HG03354 (cell line): Measurements from ENCODE around the gene MAD1L1.
"Not testable (repeated sequence)": the region's sequence is repeated elsewhere in the genome, so short reads cannot be mapped to it uniquely, and the experiment has no call there.

ENCODE experiments used
- ATAC-seq: cut with Tn5 transposase; IDR thresholded peaks from one replicate; pipeline ENCODE4 v1.9.1; 2021; ENCODE audit warnings: mild to moderate bottlenecking; ENCODE audit not compliant: unreplicated experiment, poor library complexity, severe bottlenecking

Gene MAD1L1

DNA sequence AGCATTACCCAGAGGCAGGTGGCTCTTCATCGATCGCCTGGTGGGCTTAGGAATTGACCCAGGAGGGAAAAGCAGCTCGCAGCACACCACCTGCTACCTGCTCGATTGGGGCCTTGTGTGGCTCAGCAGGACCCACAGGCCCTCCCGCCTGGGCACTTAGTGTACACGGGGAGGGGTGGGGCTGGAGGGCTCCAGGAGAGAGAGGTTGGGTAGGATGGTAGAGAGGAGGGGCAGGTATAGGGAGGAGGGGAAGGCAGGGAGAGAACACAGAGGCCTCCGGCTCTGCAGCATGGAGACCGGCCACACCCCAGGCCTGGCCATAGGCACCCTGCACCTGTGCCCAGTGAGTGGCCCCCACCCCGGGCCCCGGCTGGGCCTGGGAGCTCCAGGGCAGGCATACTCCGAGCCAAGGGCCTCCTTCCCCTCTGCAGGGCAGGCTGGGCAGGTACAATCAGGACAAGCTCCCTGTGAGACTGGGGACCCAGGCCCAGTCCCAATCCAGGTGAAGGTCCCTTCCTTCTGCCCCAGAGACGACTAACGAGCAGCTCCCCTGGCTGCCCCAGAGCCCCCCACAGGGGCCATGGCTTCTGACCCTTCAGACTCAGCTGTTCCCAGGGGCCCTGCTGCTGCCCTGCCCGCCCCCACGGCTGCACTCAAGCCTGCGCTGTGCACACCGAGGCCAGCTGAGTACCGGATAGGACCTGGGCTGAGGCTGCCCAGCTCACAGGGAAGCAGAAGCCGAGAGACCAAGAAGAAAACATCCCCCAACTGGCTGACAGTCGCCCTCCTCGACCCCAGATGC lies 358.0 kb downstream of the MAD1L1 start:
- ATAC-seq: not testable (repeated sequence)

GRCh38 chr7:1873857-1874589 lies 358.7 kb downstream of the MAD1L1 start:
- ATAC-seq: no peak

- ATAC-seq: no peak
Observed at GRCh38 chr7:1873421-1873820, 359.3 kb downstream of the MAD1L1 start.

GRCh38 chr7:1873070-1873405 lies 359.7 kb downstream of the MAD1L1 start:
- ATAC-seq: no peak

GRCh38 chr7:1872191-1873069 lies 360.3 kb downstream of the MAD1L1 start:
- ATAC-seq: no peak

DNA sequence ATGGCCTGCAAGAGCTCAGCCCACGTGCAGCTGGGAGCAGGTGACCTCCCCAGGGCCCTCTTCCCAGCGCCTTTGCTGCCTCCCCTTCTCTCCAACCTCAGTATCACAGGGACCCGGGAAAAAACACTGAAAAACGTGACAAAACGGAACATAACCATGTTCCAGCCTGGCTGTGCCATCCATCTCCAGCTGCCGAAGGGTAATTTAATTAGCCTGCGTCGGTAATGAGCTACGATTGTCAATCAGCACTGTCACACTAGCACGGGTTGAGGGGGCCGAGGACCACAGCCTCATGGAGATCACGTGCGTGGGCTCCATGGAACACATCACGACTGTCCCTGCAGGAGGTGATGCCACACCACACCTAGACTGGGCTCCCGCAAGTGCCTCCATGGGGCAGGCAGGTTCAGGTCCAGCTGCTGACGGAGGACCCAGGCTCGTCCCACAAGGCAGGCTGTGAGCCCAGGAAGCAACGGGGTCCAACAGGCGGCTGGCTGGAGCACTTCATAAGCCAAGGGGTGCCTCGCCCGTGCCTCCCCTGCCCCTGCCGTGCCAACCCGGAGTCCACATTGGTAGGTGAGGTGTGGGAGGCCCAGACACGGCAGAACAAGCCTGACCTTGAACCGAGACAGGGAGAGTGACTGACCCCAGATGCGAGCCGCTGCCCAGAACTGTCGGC lies 363.2 kb downstream of the MAD1L1 start:
- no peak for ATAC-seq

GRCh38 chr7:1868516-1869165 lies 364.1 kb downstream of the MAD1L1 start:
- ATAC-seq: no peak

DNA sequence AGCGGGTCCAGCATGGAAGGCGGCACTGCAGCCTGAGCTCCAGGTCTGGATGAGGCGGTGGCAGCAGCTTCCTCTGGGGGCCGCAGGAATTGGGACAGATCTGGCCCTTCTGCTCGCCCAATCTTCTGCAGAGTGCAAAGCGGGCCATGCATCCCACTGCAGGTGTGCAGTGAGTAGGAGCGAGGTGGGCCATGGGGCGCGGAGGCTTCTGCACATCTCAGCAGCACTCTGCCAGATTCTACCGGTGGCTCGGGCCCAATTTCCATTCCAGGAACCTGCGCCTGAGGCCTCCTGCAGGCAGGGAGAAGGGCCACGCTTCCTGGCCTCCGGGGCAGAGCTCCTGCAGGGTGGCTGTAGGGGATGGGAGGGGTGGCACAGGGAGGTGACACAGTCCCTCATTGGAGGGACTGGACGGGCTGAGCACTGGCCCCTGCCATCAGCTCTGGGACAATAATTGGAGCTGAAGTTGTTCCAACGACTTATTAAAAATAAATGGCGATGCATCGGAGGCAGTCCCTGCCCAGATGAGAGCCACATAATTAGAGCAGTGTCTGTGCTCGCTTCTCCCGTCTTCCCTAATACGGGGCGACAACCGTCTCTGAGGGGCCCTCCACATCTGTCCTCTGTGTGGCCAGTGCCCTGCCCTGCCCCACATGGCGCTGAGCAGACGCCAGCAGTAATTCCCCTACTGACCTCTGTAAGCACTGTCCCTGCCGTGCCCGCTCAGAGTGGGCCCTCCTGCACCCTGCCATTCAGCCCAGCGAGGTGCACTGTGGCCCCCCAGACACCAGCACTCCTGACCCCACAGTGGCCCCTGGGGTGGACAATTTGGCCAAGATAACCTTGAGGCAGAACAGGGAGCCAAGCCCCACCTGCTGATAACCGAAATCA lies 365.1 kb downstream of the MAD1L1 start:
- ATAC-seq: no peak

DNA sequence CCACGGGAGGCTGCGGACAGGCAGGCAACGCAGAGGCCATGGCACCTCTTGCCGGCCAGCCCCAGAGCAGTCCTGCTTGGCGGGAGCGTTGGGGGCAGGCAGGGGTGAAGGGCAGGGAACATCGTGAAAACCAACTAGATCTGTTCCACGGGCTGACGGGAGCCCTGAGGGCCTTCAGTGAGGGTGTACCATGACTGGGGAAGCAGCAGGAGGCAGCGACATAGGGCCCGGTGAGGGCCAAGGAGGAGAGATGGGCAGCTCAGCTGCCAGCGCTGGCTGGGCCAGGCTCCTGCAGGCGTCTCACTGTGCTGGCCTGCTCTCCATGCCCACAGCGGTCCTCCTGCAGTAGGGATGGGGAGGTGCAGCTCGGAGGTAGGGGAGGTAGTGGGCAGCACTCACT lies 366.1 kb downstream of the MAD1L1 start:
- no peak for ATAC-seq

GRCh38 chr7:1865571-1866255 lies 367.0 kb downstream of the MAD1L1 start:
- ATAC-seq: no peak

DNA sequence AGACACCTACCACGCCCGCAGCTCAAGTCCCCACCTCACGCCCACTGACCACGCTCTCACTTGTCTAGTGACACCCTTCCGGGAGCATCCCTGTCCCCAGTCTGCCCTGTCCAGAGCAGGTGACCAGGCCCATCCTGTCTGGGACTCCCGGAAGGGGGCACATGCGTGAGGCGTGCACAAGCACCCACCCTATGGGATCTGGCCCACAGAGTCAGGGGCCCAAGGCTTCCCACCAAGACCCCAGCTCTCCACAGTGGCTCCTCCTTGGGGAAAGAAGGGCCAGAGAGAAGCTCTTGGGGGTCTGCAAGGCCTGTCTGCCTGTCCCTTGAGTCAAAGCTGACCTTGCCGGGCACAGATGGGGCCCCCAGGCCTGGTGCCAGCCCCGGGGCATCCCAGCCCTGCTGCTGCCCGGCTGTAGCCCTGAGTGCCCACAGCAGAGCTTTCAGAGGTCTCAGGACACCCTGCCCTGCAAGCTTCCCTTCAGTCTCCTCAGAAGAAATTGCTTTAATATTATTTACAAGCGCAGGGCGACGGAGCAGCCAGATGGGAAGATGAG lies 367.7 kb downstream of the MAD1L1 start:
- ATAC-seq: no peak

- no peak for ATAC-seq
Observed at GRCh38 chr7:1864161-1864940, 368.4 kb downstream of the MAD1L1 start.

DNA sequence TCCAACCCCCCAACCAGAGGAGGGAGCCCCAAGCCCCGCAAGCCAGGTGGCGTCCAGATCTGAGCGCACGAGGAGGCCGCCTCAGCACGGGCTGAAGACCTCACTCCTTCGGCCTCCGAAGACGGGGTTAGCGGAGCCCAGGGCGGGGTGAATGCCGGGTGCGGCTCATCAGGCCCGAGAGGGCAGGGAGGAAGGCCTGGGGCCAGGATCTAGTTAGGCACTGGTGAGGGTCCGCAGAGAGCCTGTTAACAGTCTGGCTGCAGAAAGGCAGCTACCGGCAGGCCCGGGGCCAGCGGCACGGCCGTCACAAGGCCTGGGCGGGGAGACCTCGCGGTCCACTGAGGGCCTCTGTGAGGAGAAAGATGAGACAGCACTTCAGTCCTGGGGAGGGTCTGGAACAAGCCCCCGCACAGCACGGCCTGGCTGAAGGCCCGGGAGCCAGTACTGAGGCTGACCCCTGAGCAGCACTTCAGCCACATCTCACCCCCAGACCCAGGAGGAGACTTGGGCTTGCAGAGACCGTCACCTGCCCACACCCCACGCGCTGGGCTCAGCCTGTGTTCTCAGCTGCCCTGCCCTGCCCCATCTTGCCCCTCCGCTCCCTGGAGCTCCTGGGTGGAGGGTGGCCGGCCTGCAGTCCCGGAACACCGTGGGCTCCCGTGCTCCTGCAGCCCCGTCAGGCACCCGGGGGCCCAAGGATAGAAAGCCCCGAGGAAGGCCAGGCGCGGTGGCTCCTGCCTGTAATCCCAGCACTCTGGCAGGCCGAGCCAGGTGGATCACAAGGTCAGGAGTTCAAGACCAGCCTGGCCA lies 369.4 kb downstream of the MAD1L1 start:
- ATAC-seq: no peak

DNA sequence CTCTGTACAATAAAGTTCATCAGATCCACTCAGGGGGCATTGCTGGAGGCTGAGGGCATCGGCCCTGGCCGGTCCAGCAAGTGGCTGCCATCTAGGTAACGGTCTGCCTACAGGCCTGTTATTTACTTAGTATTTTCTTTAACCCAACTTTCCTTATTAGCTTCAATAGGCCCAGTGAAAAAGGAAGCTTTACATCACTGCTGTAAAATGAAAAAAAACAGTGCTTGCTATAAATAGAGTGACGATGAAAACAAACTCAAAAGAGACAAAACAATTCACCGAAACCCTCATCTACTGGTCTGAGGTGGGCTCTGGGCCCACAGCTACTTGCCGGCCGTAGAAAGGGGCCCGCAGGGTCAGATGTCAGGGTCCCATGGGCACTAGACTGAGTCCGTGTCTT lies 370.2 kb downstream of the MAD1L1 start:
- ATAC-seq: no peak

DNA sequence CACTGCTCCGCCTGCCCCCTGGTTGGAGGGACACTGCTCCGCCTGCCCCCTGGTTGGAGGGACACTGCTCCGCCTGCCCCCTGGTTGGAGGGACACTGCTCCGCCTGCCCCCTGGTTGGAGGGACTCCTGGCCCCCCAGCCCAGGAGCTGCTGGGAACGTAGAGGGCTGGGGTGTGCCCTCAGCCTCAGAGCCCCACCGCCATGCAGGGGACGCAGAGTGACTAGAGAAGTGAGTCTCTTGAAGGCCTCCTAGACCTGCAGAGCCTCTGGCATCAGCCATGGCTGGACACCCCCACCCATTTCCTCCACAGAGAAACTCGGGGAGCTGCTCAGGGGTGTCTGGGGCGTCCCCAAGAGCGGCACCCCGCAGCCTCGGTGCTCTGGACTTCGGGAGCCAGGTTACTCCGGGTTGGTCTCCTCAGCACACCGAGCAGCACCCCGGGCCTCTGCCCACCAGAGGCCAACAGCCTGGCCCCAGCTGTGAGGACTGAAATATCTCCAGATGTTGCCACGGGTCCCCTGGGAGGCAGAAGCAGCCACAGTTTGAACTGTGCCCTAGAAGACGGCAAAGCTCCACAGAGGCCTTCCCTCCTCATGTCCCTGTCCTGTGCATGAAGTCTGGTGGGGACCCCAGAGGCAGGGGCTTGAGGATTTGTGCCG lies 370.8 kb downstream of the MAD1L1 start:
- ATAC-seq: no peak
